H9 (cell line): ENCODE results near the gene GABBR2. TPM values are rescaled to one million over a fixed set of nuclear protein-coding genes. Genes with fewer than 3 reads are reported as not detected.

Experiments
- DNase-seq: peaks from one replicate; pipeline ENCODE4 v3.0.0-alpha.2; 2017
- H2AFZ ChIP-seq: one replicate; pipeline ENCODE4 v1.6.1; 2013; ENCODE audit warnings: mild to moderate bottlenecking, low read length, control low read depth, moderate library complexity
- H2AK5ac ChIP-seq: 2 replicates; pipeline ENCODE4 v1.6.1; 2013; ENCODE audit warnings: low read length, control low read depth, mixed read lengths; ENCODE audit not compliant: insufficient read length
- H2BK120ac ChIP-seq: one replicate; pipeline ENCODE4 v1.6.1; 2013; ENCODE audit warnings: low read depth, mild to moderate bottlenecking, low read length, control low read depth, inconsistent platforms; ENCODE audit not compliant: poor library complexity, severe bottlenecking
- H2BK12ac ChIP-seq: 2 replicates; pipeline ENCODE4 v1.6.1; 2013; ENCODE audit warnings: low read length, control low read depth, mixed read lengths, low read depth; ENCODE audit not compliant: insufficient read length
- H2BK15ac ChIP-seq: 2 replicates; pipeline ENCODE4 v1.6.1; 2013; ENCODE audit warnings: low read depth, low read length, control low read depth
- H2BK20ac ChIP-seq: one replicate; pipeline ENCODE4 v1.6.1; 2013; ENCODE audit warnings: low read depth, mild to moderate bottlenecking, low read length, control low read depth, inconsistent platforms; ENCODE audit not compliant: poor library complexity, severe bottlenecking
- H2BK5ac ChIP-seq: 2 replicates; pipeline ENCODE4 v1.6.1; 2013; ENCODE audit warnings: low read length, control low read depth, mixed read lengths; ENCODE audit not compliant: insufficient read length
- H3K14ac ChIP-seq: 2 replicates; pipeline ENCODE4 v1.6.1; 2013; ENCODE audit warnings: low read length, control low read depth; ENCODE audit not compliant: insufficient read depth
- H3K18ac ChIP-seq: 2 replicates; pipeline ENCODE4 v1.6.1; 2013; ENCODE audit warnings: low read depth, mild to moderate bottlenecking, mixed read lengths, low read length, control low read depth; ENCODE audit not compliant: insufficient read length
- H3K23ac ChIP-seq: 2 replicates; pipeline ENCODE4 v1.6.1; 2013; ENCODE audit warnings: low read length, control low read depth, mixed read lengths, low read depth; ENCODE audit not compliant: insufficient read length
- H3K23me2 ChIP-seq: 2 replicates; pipeline ENCODE4 v1.6.1; 2013; ENCODE audit warnings: low read depth, mild to moderate bottlenecking, mixed read lengths, low read length, control low read depth; ENCODE audit not compliant: insufficient read length, poor library complexity, severe bottlenecking
- H3K27ac ChIP-seq: 2 replicates; pipeline ENCODE4 v1.5.1; 2013; ENCODE audit warnings: low read length, control low read depth, mixed read lengths, low read depth; ENCODE audit not compliant: insufficient read length
- H3K27me3 ChIP-seq: 2 replicates; pipeline ENCODE4 v1.6.1; 2013; ENCODE audit warnings: low read length, control low read depth, inconsistent platforms; ENCODE audit not compliant: insufficient read depth
- H3K4ac ChIP-seq: 2 replicates; pipeline ENCODE4 v1.6.1; 2013; ENCODE audit warnings: low read depth, mild to moderate bottlenecking, control low read depth, inconsistent platforms, low read length, moderate library complexity
- H3K4me1 ChIP-seq: 2 replicates; pipeline ENCODE4 v1.6.1; 2013; ENCODE audit warnings: low read length, control low read depth, inconsistent platforms; ENCODE audit not compliant: insufficient read depth
- H3K4me2 ChIP-seq: 2 replicates; pipeline ENCODE4 v1.6.1; 2013; ENCODE audit warnings: low read length, control low read depth, mixed read lengths; ENCODE audit not compliant: insufficient read length, insufficient read depth
- H3K56ac ChIP-seq: 2 replicates; pipeline ENCODE4 v1.6.1; 2013; ENCODE audit warnings: low read depth, mild to moderate bottlenecking, mixed read lengths, low read length, control low read depth; ENCODE audit not compliant: insufficient read length
- H3K79me1 ChIP-seq: 2 replicates; pipeline ENCODE4 v1.6.1; 2013; ENCODE audit warnings: low read depth, mild to moderate bottlenecking, moderate library complexity, low read length, control low read depth, inconsistent platforms; ENCODE audit not compliant: insufficient read depth, poor library complexity, severe bottlenecking
- H3K79me2 ChIP-seq: 2 replicates; pipeline ENCODE4 v1.6.1; 2013; ENCODE audit warnings: low read length, control low read depth, inconsistent platforms; ENCODE audit not compliant: insufficient read depth
- H3K9ac ChIP-seq: 2 replicates; pipeline ENCODE4 v1.6.1; 2013; ENCODE audit warnings: low read length, control low read depth, mixed read lengths; ENCODE audit not compliant: insufficient read length; ENCODE audit errors: extremely low read depth
- H3K9me3 ChIP-seq: one replicate; pipeline ENCODE4 v1.6.1; 2013; ENCODE audit warnings: low read depth, low read length, inconsistent platforms; ENCODE audit not compliant: control insufficient read depth
- H3T11ph ChIP-seq: one replicate; pipeline ENCODE4 v1.6.1; 2013; ENCODE audit warnings: mild to moderate bottlenecking, low read length, control low read depth, inconsistent platforms
- H4K20me1 ChIP-seq: one replicate; pipeline ENCODE4 v1.6.1; 2013; ENCODE audit not compliant: control insufficient read depth, insufficient read length, insufficient read depth
- H4K5ac ChIP-seq: 2 replicates; pipeline ENCODE4 v1.6.1; 2013; ENCODE audit warnings: low read depth, mild to moderate bottlenecking, mixed read lengths, low read length, control low read depth; ENCODE audit not compliant: insufficient read length
- H4K8ac ChIP-seq: replicated peaks from 2 replicates; pipeline ENCODE4 v1.6.1; 2013; ENCODE audit warnings: low read length, control low read depth, mixed read lengths, low read depth; ENCODE audit not compliant: insufficient read length
- H4K91ac ChIP-seq: 2 replicates; pipeline ENCODE4 v1.6.1; 2013; ENCODE audit warnings: low read depth, mild to moderate bottlenecking, moderate library complexity, mixed read lengths, low read length, control low read depth; ENCODE audit not compliant: insufficient read length
- H3K27ac Mint-ChIP-seq, 3 experiments: 2 replicates in 2 of 3; 3 replicates in 1 of 3; pipeline ENCODE4 v1.8.0; 2020 to 2021; ENCODE audit warnings: mixed read lengths in 3 of 3, mild to moderate bottlenecking in 1 of 3, moderate library complexity in 1 of 3
- H3K27me3 Mint-ChIP-seq: 2 replicates; pipeline ENCODE4 v1.8.0; 2021; ENCODE audit warnings: low read depth, mild to moderate bottlenecking, moderate library complexity, mixed read lengths
- H3K36me3 Mint-ChIP-seq, 3 experiments: 2 replicates in 2 of 3; 3 replicates in 1 of 3; pipeline ENCODE4 v1.8.0; 2020 to 2021; ENCODE audit warnings: low read depth in 3 of 3, mixed read lengths in 3 of 3; ENCODE audit not compliant: insufficient read depth in 1 of 3
- H3K4me1 Mint-ChIP-seq, 2 experiments: 2 replicates each; pipeline ENCODE4 v1.8.0; 2020; ENCODE audit warnings: mixed read lengths in 2 of 2
- H3K4me3 Mint-ChIP-seq, 2 experiments: 2 replicates in 1 of 2; 3 replicates in 1 of 2; pipeline ENCODE4 v1.8.0; 2020 to 2021; ENCODE audit warnings: mild to moderate bottlenecking in 2 of 2, mixed read lengths in 2 of 2, moderate library complexity in 1 of 2
- H3K9me3 Mint-ChIP-seq, 2 experiments: 2 replicates in 1 of 2; 3 replicates in 1 of 2; pipeline ENCODE4 v1.8.0; 2020; ENCODE audit warnings: mild to moderate bottlenecking in 2 of 2, mixed read lengths in 2 of 2, moderate library complexity in 1 of 2
- WGBS: extraction: QIAGEN DNeasy Blood & Tissue Kit; methylation state at CpG from one replicate; pipeline ENCODE4 v1.1.7; 2013; ENCODE audit warnings: missing lambda C conversion rate, low lambda C conversion rate, mixed read lengths; ENCODE audit not compliant: insufficient read length; ENCODE audit errors: extremely low coverage; 5-methylcytosine and 5-hydroxymethylcytosine counted together
- total RNA-seq: library from RNA; stranded (reverse); gene quantifications from 2 replicates; pipeline ENCODE4 v1.2.1, GENCODE V29; 2021
- TF ChIP-seq, protein P1 (sequence below): fragments of 200-600 bp; sonication (generic); conservative IDR thresholded peaks from 3 replicates; pipeline ENCODE4 v1.8.0; 2021; ENCODE audit warnings: antibody characterized with exemption, mild to moderate bottlenecking

Gene GABBR2
- total RNA-seq, 1 experiment from 2014 or later = 0.66 TPM

DNA sequence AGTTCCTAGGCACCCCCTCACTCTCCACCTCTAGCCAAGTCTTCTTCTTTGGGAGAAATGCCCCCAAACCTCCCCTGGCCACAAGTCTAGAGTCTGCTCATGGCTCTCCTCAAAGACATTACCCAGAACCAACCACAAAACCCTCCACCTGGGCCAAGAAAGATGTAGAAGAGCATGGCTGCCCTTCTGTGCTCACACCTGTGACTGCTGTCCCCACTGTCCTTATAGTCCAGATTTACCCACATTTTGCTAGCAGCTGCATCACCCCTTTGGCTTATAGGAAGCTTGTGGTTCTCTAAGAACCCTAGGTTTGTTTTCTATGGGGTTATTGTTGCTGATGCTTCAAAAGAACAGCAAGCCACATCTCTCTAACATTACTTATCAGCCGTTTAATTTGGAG is 6.1 kb upstream of the GABBR2 start:
- no peak overlapping the region for H3K27ac ChIP-seq
- no CpG with 5 or more reads among the region's 1 CpG for WGBS
- H3K27ac Mint-ChIP-seq = no peak overlapping the region; a peak in 1 of 7 replicates

More for the DNA sequence above, 6.1 kb upstream of the GABBR2 start:
- Histone ChIP-seq H3K79me1 (no peaks in the 10 kb centered on the region), H3K14ac (no peak overlapping the region), H3T11ph (no peak overlapping the region), H2BK15ac (no peak overlapping the region), H3K27me3 (peaks cover 8% of the 10 kb centered on the region), H3K23me2 (no peaks in the 10 kb centered on the region), H2AK5ac (no peak overlapping the region), H4K5ac (no peak overlapping the region), H3K9ac (no peak overlapping the region), H3K4ac (no peak overlapping the region), H4K91ac (no peak overlapping the region), H2AFZ (no peak overlapping the region), H3K23ac (no peak overlapping the region), H3K4me1 (no peaks in the 10 kb centered on the region), H2BK20ac (no peak overlapping the region), H2BK12ac (no peak overlapping the region), H4K20me1 (no peaks in the 10 kb centered on the region), H2BK120ac (no peak overlapping the region), H3K79me2 (no peaks in the 10 kb centered on the region), H3K18ac (no peak overlapping the region), H3K56ac (no peak overlapping the region), H3K4me2 (no peak overlapping the region), H2BK5ac (no peak overlapping the region), H4K8ac (no peak overlapping the region), H3K9me3 (no peaks in the 10 kb centered on the region)
- Mint-ChIP-seq H3K27me3 (peaks cover 76% of the 10 kb centered on the region), H3K4me1 (peaks cover 8 to 10% of the 10 kb centered on the region in 2 experiments), H3K36me3 (no peaks in the 10 kb centered on the region), H3K9me3 (no peaks in the 10 kb centered on the region; a peak in 2 of 5 replicates), H3K4me3 (no peak overlapping the region)
- DNase-seq = no peak
- TF ChIP-seq, protein P1, sequence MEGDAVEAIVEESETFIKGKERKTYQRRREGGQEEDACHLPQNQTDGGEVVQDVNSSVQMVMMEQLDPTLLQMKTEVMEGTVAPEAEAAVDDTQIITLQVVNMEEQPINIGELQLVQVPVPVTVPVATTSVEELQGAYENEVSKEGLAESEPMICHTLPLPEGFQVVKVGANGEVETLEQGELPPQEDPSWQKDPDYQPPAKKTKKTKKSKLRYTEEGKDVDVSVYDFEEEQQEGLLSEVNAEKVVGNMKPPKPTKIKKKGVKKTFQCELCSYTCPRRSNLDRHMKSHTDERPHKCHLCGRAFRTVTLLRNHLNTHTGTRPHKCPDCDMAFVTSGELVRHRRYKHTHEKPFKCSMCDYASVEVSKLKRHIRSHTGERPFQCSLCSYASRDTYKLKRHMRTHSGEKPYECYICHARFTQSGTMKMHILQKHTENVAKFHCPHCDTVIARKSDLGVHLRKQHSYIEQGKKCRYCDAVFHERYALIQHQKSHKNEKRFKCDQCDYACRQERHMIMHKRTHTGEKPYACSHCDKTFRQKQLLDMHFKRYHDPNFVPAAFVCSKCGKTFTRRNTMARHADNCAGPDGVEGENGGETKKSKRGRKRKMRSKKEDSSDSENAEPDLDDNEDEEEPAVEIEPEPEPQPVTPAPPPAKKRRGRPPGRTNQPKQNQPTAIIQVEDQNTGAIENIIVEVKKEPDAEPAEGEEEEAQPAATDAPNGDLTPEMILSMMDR = no peak
